B cell (primary cell): ENCODE measurements around the gene ZNF443.

Source experiments
- EZH2 ChIP-seq: IDR thresholded peaks from 2 replicates; pipeline ENCODE4 v1.6.1; 2012; ENCODE audit warnings: borderline replicate concordance, low read depth, mild to moderate bottlenecking, moderate library complexity, low read length; ENCODE audit not compliant: insufficient read depth, poor library complexity, severe bottlenecking
- TF ChIP-seq, protein P1 (sequence below): fragments of 200-600 bp; IDR thresholded peaks from one replicate; pipeline ENCODE4 v1.8.0; 2022; ENCODE audit warnings: antibody characterized with exemption, mild to moderate bottlenecking

DNA sequence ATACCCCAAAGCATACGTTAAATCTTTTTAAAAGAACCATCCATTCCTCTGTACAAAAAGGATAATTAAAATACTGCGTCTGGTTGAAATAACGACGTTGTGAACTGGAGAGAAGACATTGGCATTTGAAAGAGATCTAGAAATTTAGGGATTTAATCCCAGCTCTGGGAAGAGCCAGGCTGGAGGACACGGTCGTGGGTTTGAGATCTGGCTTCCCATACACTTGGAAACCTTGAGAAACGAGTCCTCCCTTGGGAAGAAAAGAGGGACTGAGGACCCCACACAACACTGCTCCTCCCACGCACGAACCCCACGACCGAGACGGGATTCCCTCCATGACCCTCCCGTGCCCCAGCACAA, 43.2 kb upstream of the ZNF443 start:
- TF ChIP-seq, protein P1, sequence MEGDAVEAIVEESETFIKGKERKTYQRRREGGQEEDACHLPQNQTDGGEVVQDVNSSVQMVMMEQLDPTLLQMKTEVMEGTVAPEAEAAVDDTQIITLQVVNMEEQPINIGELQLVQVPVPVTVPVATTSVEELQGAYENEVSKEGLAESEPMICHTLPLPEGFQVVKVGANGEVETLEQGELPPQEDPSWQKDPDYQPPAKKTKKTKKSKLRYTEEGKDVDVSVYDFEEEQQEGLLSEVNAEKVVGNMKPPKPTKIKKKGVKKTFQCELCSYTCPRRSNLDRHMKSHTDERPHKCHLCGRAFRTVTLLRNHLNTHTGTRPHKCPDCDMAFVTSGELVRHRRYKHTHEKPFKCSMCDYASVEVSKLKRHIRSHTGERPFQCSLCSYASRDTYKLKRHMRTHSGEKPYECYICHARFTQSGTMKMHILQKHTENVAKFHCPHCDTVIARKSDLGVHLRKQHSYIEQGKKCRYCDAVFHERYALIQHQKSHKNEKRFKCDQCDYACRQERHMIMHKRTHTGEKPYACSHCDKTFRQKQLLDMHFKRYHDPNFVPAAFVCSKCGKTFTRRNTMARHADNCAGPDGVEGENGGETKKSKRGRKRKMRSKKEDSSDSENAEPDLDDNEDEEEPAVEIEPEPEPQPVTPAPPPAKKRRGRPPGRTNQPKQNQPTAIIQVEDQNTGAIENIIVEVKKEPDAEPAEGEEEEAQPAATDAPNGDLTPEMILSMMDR, result no peak
- no peak for TF ChIP-seq EZH2
